Measurements from ENCODE around the gene OMP. TPM values are rescaled to one million over a fixed set of nuclear protein-coding genes. Genes with fewer than 3 reads are reported as not detected.

The OMP gene
- total and polyA plus RNA-seq, 2 donors, result not detected

DNA sequence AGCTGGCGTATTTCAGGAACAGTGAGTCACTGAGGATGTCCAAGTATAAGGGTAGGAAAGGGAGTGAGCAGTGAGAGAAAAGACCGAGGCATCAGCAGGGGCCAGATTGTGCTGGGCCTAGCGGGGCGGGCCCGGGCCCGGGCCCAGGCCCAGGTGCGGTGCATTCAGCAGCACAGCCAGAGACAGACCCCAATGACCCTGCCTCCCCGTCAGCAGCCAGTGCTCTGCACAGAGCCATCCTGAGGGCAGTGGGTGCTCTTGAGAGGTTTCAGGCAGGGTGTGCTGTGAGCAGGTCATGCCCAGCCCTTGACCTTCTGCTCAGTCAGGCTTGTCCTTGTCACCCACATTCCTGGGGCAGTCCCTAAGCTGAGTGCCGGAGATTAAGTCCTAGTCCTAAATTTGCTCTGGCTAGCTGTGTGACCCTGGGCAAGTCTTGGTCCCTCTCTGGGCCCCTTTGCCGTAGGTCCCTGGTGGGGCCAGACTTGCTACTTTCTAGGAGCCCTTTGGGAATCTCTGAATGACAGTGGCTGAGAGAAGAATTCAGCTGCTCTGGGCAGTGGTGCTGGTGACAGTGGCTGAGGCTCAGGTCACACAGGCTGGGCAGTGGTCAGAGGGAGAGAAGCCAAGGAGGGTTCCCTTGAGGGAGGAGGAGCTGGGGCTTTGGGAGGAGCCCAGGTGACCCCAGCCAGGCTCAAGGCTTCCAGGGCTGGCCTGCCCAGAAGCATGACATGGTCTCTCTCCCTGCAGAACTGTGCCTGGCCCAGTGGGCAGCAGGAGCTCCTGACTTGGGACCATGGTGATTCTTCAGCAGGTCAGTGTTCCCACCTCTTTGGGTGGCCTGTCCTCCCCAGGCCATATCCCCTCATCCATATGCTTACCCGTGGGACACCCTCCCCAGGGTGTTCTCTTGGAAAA lies 27.5 kb downstream of the OMP start:
- Histone ChIP-seq H3K4me1 (ENCODE audit: insufficient read depth) (no peaks in the 10 kb centered on the region), H3K4me3 (ENCODE audit: low read depth, low read length) (no peak overlapping the region), H3K36me3 (ENCODE audit: insufficient read depth) (no peaks in the 10 kb centered on the region), H3K27ac (ENCODE audit: low read depth) (no peak overlapping the region)
- 96% methylated on average over 11 of the region's 11 CpGs for WGBS
- no peak for DNase-seq (ENCODE audit: extremely low spot score)

DNA sequence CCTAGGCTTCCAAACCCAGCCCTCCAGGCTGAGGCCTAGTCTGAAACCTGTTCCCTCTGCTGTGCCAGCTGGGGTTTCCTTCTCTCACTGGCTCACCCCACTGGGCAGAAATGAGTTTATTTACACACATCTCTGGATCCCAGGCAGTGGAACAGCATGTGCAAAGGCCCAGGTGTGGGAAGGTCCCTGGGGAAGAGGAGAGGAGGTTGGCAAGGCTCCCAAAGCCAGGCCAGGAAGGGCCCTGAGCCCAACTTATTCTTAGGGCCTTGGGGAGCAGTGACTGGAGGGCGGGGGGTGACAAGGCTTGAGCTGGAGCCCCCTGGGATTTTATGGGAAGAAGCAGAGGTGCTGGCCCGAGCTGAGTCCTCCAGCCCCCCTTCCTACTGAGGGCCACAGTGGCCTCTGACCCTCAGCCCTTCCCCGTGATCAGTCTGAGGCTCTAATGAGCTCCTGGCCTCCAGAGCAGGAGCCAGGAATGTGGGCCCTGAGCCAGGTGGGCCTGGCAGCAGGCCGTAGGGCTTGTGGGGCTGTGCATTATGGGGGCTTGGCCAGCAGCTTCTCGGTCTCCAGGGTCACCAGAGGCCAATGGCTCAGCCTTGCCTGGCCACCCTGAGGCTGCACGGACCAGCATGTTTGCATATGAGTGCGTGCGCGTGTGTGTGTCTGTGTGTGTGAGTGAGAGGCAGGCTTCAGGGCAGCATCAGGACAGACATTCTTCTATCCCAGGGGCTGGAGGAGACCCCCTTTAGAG lies 28.3 kb downstream of the OMP start:
- Histone ChIP-seq H3K36me3 (ENCODE audit: insufficient read depth) (no peaks in the 10 kb centered on the region), H3K4me1 (ENCODE audit: insufficient read depth) (no peaks in the 10 kb centered on the region), H3K4me3 (ENCODE audit: low read depth, low read length) (no peak overlapping the region), H3K27ac (ENCODE audit: low read depth) (no peak overlapping the region)
- 57% methylated on average over 9 of the region's 9 CpGs for WGBS
- DNase-seq (ENCODE audit: extremely low spot score), result no peak

DNA sequence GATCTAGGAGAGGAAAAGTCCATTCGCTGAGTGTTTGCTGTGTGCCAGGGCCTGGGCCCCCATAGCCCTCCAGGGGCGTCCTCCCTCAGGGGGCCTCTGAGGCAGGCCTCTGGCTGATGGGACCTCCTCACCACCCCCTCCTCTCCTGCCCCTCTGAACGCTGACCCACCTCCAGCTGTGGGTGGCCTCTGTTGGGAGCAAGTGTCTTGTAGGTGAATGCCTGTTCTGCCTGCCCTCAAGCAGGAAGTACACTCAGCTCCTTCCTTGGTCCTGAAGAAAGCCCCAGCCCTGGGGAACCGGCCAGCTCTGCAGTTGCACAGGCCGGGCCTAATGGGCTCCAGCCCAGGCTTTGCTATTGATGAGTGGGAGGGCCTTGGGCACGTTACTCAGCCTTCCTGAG lies 28.9 kb downstream of the OMP start:
- Histone ChIP-seq H3K36me3 (ENCODE audit: insufficient read depth) (no peaks in the 10 kb centered on the region), H3K4me3 (ENCODE audit: low read depth, low read length) (no peak overlapping the region), H3K4me1 (ENCODE audit: insufficient read depth) (no peaks in the 10 kb centered on the region), H3K27ac (ENCODE audit: low read depth) (no peak overlapping the region)
- DNase-seq (ENCODE audit: extremely low spot score), result no peak
- WGBS, result 77% methylated on average over 6 of the region's 6 CpGs

DNA sequence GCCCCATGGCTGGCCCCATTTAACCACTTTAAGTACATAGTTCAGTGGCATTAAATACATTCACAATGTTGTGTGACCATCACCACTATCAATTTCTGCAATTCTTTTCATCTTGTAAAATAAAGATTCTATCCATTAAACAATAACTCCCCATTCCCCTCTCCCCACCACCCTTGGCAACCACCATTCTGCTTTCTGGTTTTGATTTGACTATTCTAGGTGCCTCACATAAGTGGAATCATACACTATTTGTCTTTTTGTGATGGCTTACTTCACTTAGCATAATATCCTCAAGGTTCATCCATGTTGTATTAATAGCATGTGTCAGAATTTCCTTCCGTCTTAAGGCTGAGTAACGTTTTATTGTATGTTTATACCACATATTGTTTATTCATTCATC lies 32.4 kb downstream of the OMP start:
- Histone ChIP-seq H3K4me3 (ENCODE audit: low read depth, low read length) (no peak overlapping the region), H3K36me3 (ENCODE audit: insufficient read depth) (no peaks in the 10 kb centered on the region), H3K27ac (ENCODE audit: low read depth) (no peak overlapping the region)

DNA sequence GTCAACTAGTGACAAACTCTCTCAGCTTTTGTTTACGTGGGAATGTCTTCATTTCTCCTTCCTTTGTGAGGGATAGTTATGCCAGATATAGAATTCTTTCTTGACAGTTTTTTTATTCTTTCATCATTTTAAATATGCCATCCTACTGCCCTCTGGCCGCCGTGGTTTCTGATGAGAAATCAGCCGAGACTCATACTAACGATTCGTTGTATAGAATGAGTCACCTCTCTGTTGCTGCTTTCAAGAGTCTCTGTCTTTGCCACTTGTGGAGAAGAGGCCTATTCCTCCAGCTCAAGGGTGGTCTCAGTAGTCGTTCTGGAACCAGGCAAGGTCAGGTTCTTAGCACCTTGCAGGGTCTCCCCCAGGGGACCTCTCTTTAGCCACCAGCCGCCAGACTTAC lies 33.4 kb downstream of the OMP start:
- Histone ChIP-seq H3K36me3 (ENCODE audit: insufficient read depth) (no peaks in the 10 kb centered on the region), H3K4me3 (ENCODE audit: low read depth, low read length) (no peak overlapping the region), H3K4me1 (ENCODE audit: insufficient read depth) (no peaks in the 10 kb centered on the region), H3K27ac (ENCODE audit: low read depth) (no peak overlapping the region)
- DNase-seq (ENCODE audit: extremely low spot score), result no peak
- 85% methylated on average over 8 of the region's 8 CpGs for WGBS

More for the DNA sequence above, 32.4 kb downstream of the OMP start:
- DNase-seq (ENCODE audit: extremely low spot score), result no peak
- 14% methylated on average over 2 of the region's 2 CpGs for WGBS
- no peaks in the 10 kb centered on the region for H3K4me1 ChIP-seq (ENCODE audit: insufficient read depth)

DNA sequence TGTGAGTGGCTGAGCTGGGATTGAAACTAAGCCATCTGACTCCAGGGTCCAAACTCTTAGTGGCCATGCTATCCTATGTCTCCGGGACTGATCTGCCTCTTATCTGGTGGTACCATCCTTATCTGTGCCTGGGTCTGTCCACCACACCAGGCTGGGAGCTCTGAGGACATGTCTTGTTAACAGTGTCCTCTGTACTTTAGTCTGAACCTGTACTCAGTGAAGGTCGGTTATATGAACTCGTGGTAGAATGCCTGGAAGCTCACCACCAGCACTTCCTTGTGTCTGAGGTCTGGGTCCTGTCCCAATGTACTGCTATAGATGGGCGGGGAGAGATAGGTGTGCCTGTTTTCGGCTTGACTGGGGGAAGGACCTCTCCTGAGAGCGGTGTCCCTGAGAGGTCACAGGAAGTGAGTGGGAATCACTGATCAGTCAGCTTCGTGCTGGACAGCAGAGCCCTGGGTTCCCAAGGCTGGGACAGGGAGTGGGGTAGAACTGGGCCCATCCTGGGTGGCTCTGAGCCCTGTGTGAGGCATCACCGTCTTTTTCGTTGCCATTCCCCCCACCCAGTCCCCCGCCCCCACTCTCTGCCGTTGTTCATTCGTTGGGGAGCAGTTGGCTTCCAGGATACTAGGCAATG lies 34.3 kb downstream of the OMP start:
- 78% methylated on average over 12 of the region's 12 CpGs for WGBS
- Histone ChIP-seq H3K27ac (ENCODE audit: low read depth) (no peak overlapping the region), H3K36me3 (ENCODE audit: insufficient read depth) (no peaks in the 10 kb centered on the region), H3K4me3 (ENCODE audit: low read depth, low read length) (no peak overlapping the region), H3K4me1 (ENCODE audit: insufficient read depth) (no peaks in the 10 kb centered on the region)
- DNase-seq (ENCODE audit: extremely low spot score), result no peak

DNA sequence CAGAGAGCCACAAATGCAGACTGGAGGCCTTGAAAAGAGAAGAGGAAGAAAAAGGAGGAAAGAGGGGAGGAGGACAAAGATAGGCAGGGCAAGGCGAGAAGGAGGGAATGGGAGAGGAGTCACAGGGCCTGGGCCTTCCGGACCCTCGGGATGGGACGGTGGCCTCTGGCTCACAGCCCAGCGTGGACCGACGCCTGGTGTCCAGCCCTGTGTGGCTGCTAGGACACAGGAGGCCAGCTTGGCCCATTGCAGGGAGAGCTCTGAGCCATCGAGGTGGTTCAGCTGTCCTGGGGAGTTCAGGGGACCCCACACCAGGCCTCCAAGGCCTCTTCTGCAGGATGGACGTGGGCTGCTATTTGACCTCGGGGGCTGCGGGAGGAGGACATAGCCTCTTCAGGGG lies 34.8 kb downstream of the OMP start:
- no peak overlapping the region for H3K4me3 ChIP-seq (ENCODE audit: low read depth, low read length)
- 80% methylated on average over 11 of the region's 11 CpGs for WGBS
- no peaks in the 10 kb centered on the region for H3K4me1 ChIP-seq (ENCODE audit: insufficient read depth)
- no peaks in the 10 kb centered on the region for H3K36me3 ChIP-seq (ENCODE audit: insufficient read depth)
- no peak overlapping the region for H3K27ac ChIP-seq (ENCODE audit: low read depth)
- no peak for DNase-seq (ENCODE audit: extremely low spot score)

DNA sequence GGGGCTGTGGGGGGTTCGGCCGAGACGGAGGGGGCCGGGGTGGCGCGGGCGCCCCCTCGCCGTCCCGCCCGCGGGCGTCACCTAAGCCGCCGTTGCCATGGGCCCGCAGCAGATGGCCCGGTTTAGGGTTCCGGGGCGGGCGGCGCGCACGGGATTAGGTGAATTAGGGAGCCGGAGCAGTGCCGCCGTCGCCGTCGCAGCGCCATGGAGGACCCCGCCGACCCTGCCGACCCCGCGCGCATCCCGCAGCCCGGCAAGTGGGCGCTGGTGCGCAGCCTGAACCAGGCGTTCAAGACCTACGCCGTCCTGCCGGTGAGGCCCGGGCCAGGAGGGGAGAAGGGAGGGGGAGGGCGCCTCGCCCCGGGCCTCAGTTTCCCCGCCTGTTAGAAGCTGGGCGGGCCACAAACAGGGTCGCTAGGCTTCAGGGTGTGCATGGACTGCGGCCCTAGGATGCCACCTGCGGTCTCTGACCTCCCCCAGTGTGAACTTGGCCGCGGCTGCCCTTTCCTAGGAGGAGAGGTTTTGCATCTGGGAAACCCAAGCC lies 35.5 kb downstream of the OMP start:
- H3K36me3 ChIP-seq (ENCODE audit: insufficient read depth), result no peaks in the 10 kb centered on the region
- DNase-seq (ENCODE audit: extremely low spot score), result no peak
- peak overlapping the region; percentile 3 for H3K4me3 ChIP-seq (ENCODE audit: low read depth, low read length)
- WGBS, result 23% methylated on average over 55 of the region's 55 CpGs
- no peak overlapping the region for H3K27ac ChIP-seq (ENCODE audit: low read depth)
- no peaks in the 10 kb centered on the region for H3K4me1 ChIP-seq (ENCODE audit: insufficient read depth)

DNA sequence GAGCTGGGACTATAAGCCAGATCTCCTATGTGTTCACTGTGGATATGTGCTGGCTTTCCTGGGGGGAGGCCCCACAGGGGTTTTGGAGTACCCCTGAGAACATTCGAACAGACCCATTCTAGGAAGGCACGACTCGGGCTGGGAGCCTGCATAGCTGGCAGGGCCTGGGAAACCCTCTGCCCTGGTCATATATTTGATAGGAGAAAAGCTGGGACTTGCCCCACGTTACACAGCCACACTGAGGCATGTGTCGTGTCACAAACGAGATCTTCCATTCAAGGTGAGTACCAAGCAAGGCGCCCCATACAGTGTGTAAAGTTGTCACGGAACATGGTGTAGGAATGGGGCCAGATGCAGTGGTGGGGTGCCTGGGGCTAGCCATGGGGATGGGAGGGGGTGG lies 36.6 kb downstream of the OMP start:
- DNase-seq (ENCODE audit: extremely low spot score), result no peak
- no peaks in the 10 kb centered on the region for H3K4me1 ChIP-seq (ENCODE audit: insufficient read depth)
- H3K4me3 ChIP-seq (ENCODE audit: low read depth, low read length), result no peak overlapping the region
- no peaks in the 10 kb centered on the region for H3K36me3 ChIP-seq (ENCODE audit: insufficient read depth)
- 96% methylated on average over 8 of the region's 8 CpGs for WGBS
- H3K27ac ChIP-seq (ENCODE audit: low read depth), result no peak overlapping the region

DNA sequence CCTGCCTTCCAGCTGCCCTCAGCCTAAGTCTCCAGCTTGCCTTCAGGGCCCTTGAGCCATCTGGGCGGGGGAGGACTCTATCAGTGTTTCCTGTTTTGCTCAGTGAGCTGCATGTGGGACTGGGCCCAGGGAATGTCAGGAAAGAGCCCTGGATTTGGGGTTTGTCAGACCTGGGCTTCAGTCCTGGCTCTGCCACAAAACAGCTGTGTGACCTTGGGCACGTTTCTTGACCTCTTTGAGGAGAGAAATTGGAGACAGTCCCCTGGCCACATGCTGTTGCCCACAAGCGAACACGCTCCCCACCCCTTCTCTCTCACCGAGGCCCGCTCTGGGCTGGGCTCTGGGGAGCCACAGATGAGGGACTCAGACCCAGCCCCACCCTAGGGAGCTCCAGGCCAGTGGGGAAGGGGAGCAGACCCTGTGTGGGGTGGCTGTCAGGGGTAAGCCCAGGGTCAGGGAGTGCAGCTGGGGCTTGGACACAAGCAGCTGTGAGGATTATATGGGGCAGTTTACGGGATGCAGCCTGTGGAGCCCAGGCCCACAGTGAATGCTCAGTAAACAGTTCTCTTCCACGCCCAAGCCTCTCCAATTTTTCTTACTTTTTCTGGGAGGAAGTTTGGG lies 37.7 kb downstream of the OMP start:
- WGBS, result 62% methylated on average over 8 of the region's 8 CpGs
- DNase-seq (ENCODE audit: extremely low spot score), result no peak
- H3K4me1 ChIP-seq (ENCODE audit: insufficient read depth), result no peaks in the 10 kb centered on the region
- no peak overlapping the region for H3K4me3 ChIP-seq (ENCODE audit: low read depth, low read length)
- no peaks in the 10 kb centered on the region for H3K36me3 ChIP-seq (ENCODE audit: insufficient read depth)
- peak overlapping the region; percentile 29 for H3K27ac ChIP-seq (ENCODE audit: low read depth)

DNA sequence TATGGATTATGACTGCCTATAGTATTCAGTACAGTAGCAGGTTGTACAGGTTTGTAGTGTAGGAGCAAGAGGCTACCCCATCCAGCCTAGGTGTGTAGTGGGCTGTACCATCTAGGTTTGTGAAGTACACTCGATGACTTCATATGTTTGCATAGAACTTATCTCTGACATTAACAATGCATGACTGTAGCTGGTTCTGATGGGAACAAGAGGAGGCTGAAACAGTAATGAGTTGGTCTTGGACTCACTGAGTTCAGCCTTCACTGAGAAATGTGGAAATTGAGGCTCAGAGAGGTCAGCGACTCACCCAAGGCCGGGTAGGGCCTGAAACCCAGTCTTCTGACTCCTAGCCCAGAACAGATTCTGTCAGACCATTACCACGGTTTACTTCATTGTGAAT lies 38.4 kb downstream of the OMP start:
- 81% methylated on average over 4 of the region's 4 CpGs for WGBS
- DNase-seq (ENCODE audit: extremely low spot score), result no peak
- no peak overlapping the region for H3K4me3 ChIP-seq (ENCODE audit: low read depth, low read length)
- H3K4me1 ChIP-seq (ENCODE audit: insufficient read depth), result no peaks in the 10 kb centered on the region
- no peaks in the 10 kb centered on the region for H3K36me3 ChIP-seq (ENCODE audit: insufficient read depth)
- no peak overlapping the region for H3K27ac ChIP-seq (ENCODE audit: low read depth)

DNA sequence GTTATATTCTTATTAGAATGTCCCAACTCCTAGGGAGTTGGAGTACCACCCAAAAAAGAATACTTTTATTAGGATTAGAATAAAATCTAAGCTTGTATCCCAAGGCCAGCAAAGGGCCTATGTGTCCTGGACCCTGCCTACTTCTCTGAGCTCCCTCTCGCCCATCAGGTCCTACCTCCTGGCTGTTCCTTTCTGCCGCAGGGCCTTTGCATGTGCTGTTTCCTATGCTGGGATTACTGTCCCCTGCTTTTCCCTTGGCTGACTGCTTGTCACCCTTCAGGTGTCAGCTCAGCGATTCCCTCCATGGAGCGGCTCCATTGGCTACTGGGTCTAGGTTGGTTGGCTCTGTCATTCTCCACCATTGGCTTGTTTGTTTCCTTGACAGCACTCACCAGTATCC lies 38.8 kb downstream of the OMP start:
- Histone ChIP-seq H3K36me3 (ENCODE audit: insufficient read depth) (no peaks in the 10 kb centered on the region), H3K4me1 (ENCODE audit: insufficient read depth) (no peaks in the 10 kb centered on the region), H3K4me3 (ENCODE audit: low read depth, low read length) (no peak overlapping the region), H3K27ac (ENCODE audit: low read depth) (no peak overlapping the region)
- DNase-seq (ENCODE audit: extremely low spot score), result no peak
- 98% methylated on average over 4 of the region's 4 CpGs for WGBS
